ENCODE data around the gene SKAP1.

DNA sequence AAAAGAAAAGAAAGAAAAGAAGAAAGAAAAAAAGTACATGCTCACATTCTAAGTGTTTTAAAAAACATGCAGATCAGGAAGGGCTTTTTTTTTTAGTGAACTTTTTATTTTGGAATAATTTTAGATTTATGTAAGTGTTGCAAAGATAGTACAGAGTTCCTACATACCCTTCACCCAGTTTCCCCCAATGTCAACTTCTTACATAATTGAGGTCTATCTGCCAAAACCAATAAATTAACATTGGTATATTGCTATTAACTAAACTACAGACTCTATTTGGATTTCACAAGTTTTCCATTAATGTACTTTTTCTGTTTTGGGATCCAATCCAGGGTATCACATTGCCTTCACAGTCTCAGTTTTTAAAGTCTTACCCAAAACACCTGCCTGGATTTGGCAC lies 81.7 kb downstream of the SKAP1 start:
- TF ChIP-seq CTCF (conservative IDR thresholded peaks at IDR 0.05) (no peak), ZFX (IDR thresholded peaks at IDR 0.05) (no peak)

All from C4-2B (cell line).